HCT116 (cell line): ENCODE data around the gene REEP3. TPM values are rescaled to one million over a fixed set of nuclear protein-coding genes. Genes with fewer than 3 reads are reported as not detected.
A peak's percentile ranks its signal among the peaks of the same experiment; 100 is the strongest.

Source experiments
- ATAC-seq: fragments of 200-7000 bp; cut with Tn5 transposase; 2 replicates; pipeline ENCODE4 v1.9.1; 2020; ENCODE audit warnings: mild to moderate bottlenecking, moderate library complexity
- BruUV-seq: library from RNA; stranded (reverse); fragments of 400-500 nt; replicated peaks from 2 replicates; lab custom pipeline; 2021; lab: Mats Ljungman, UMichigan
- CTCF ChIA-PET: fragments of 300-600 bp; sonication (Branson Sonifier 250); formaldehyde crosslinking; loops from one replicate; lab custom pipeline; 2021; ENCODE audit warnings: antibody characterized with exemption; lab: Charles Lee
- POLR2A ChIA-PET: fragments of 300-600, 350-600 bp; sonication (Branson Sonifier 250); formaldehyde crosslinking; loops from one replicate; lab custom pipeline; 2021; ENCODE audit warnings: antibody characterized with exemption; lab: Charles Lee
- RAD21 ChIA-PET, 2 experiments: fragments of 300-600 bp; sonication (Branson Sonifier 250); formaldehyde crosslinking; loops; one replicate each; lab custom pipeline; 2023; ENCODE audit warnings: low total read pairs in 2 of 2; ENCODE audit not compliant: uncharacterized antibody in 2 of 2, unreplicated experiment in 2 of 2, low non-redundant PET in 1 of 2; lab: Charles Lee
- DNase-seq: peaks from one replicate; pipeline ENCODE4 v3.0.0-alpha.2; 2010; ENCODE audit warnings: low read depth, low spot score
- H2AFZ ChIP-seq: fragments of 200-600 bp; shearing (Covaris generic), sonication (generic); 2 replicates; pipeline ENCODE4 v1.6.1; 2017; ENCODE audit warnings: low read depth, mixed run types, mixed read lengths, antibody characterized with exemption, low read length; ENCODE audit not compliant: poor library complexity, severe bottlenecking
- H3K27ac ChIP-seq: 2 replicates; pipeline ENCODE4 v1.5.1; 2012; ENCODE audit warnings: low read depth, low read length
- H3K27me3 ChIP-seq: fragments of 200-600 bp; sonication (generic); 2 replicates; pipeline ENCODE4 v1.6.1; 2016; ENCODE audit warnings: mixed run types, low read length, mixed read lengths; ENCODE audit not compliant: insufficient read depth
- H3K36me3 ChIP-seq, 2 experiments: fragments of 200-500 bp in 1 of 2; fragments of 200-600 bp in 1 of 2; sonication (Bioruptor generic) in 1 of 2; sonication (generic) in 1 of 2; 2 replicates each; pipeline versions ENCODE4 v1.5.1 to v1.6.1; 2014 to 2016; ENCODE audit warnings: low read length in 2 of 2, inconsistent platforms in 1 of 2, mixed read lengths in 1 of 2, mixed run types in 1 of 2; ENCODE audit not compliant: insufficient read depth in 2 of 2, control insufficient read depth in 1 of 2
- H3K4me1 ChIP-seq, 2 experiments: fragments of 200-600 bp in 1 of 2; sonication (generic) in 1 of 2; 2 replicates each; pipeline versions ENCODE4 v1.5.1 to v1.6.1; 2012 to 2017; ENCODE audit warnings: low read length in 2 of 2, inconsistent platforms in 1 of 2, mild to moderate bottlenecking in 1 of 2, mixed read lengths in 1 of 2, mixed run types in 1 of 2, moderate library complexity in 1 of 2; ENCODE audit not compliant: insufficient read depth in 2 of 2, control insufficient read depth in 1 of 2
- H3K4me2 ChIP-seq: fragments of 200-600 bp; sonication (generic); 2 replicates; pipeline ENCODE4 v1.6.1; 2017; ENCODE audit warnings: mixed run types, low read length, mixed read lengths
- H3K4me3 ChIP-seq, 2 experiments: fragments of 200-600 bp in 1 of 2; sonication (generic) in 1 of 2; replicated peaks in 1 of 2; 2 replicates each; pipeline ENCODE4 v1.5.1; 2011 to 2016; ENCODE audit warnings: low read length in 2 of 2, control low read depth in 1 of 2, low read depth in 1 of 2, mild to moderate bottlenecking in 1 of 2, mixed read lengths in 1 of 2, mixed run types in 1 of 2
- H3K79me2 ChIP-seq: fragments of 200-600 bp; sonication (generic); 2 replicates; pipeline ENCODE4 v1.6.1; 2017; ENCODE audit warnings: mild to moderate bottlenecking, mixed run types, low read length, moderate library complexity, mixed read lengths; ENCODE audit not compliant: insufficient read depth
- H3K9ac ChIP-seq: fragments of 200-600 bp; sonication (generic); 2 replicates; pipeline ENCODE4 v1.6.1; 2016; ENCODE audit warnings: low read length, mixed read lengths
- H3K9me2 ChIP-seq: fragments of 200-600 bp; sonication (generic), shearing (Covaris generic); 2 replicates; pipeline ENCODE4 v1.6.1; 2017; ENCODE audit warnings: mixed run types, mild to moderate bottlenecking, moderate library complexity; ENCODE audit not compliant: insufficient read depth
- H3K9me3 ChIP-seq, 2 experiments: fragments of 200-500 bp in 1 of 2; fragments of 200-600 bp in 1 of 2; sonication (Bioruptor generic) in 1 of 2; sonication (generic) in 1 of 2; 2 replicates each; pipeline ENCODE4 v1.6.1; 2014 to 2017; ENCODE audit warnings: low read length in 2 of 2, mixed read lengths in 2 of 2, inconsistent platforms in 1 of 2, low read depth in 1 of 2, mild to moderate bottlenecking in 1 of 2, mixed run types in 1 of 2, moderate library complexity in 1 of 2; ENCODE audit not compliant: control insufficient read depth in 1 of 2, insufficient read depth in 1 of 2
- H4K20me1 ChIP-seq: fragments of 200-600 bp; sonication (generic), shearing (Covaris generic); 2 replicates; pipeline ENCODE4 v1.6.1; 2017; ENCODE audit warnings: mixed run types, mild to moderate bottlenecking, moderate library complexity; ENCODE audit not compliant: insufficient read depth
- ELF1 ChIP-seq: IDR thresholded peaks from 2 replicates; pipeline ENCODE4 v1.6.1; 2012; ENCODE audit warnings: low read depth, borderline replicate concordance
- EZH2 ChIP-seq: fragments of 200-600 bp; sonication (generic); IDR thresholded peaks from 2 replicates; pipeline ENCODE4 v1.6.1; 2017; ENCODE audit warnings: antibody characterized with exemption, mixed run types
- EZH2phosphoT487 ChIP-seq: fragments of 200-600 bp; IDR thresholded peaks from 2 replicates; pipeline ENCODE4 v1.6.1; 2018; ENCODE audit warnings: antibody characterized with exemption, borderline replicate concordance
- JUND ChIP-seq: IDR thresholded peaks from 2 replicates; pipeline ENCODE4 v1.6.1; 2012
- MAX ChIP-seq: IDR thresholded peaks from 2 replicates; pipeline ENCODE4 v1.6.1; 2012
- POLR2AphosphoS5 ChIP-seq: IDR thresholded peaks from 2 replicates; pipeline ENCODE4 v1.6.1; 2011; ENCODE audit warnings: mild to moderate bottlenecking, low read depth, low read length, moderate library complexity
- REST ChIP-seq: IDR thresholded peaks from 2 replicates; pipeline ENCODE4 v1.6.1; 2012; ENCODE audit warnings: low read depth
- SIN3A ChIP-seq: IDR thresholded peaks from 2 replicates; pipeline ENCODE4 v1.6.1; 2012; ENCODE audit warnings: low read depth
- SP1 ChIP-seq: IDR thresholded peaks from 2 replicates; pipeline ENCODE4 v1.6.1; 2012; ENCODE audit warnings: low read depth
- intact Hi-C: fragments of 100-400 bp; cut with micrococcal nuclease; formaldehyde crosslinking; loops from 2 replicates; pipeline ENCODE4 v1.10.0; 2022
- total RNA-seq: library from RNA; stranded (reverse); gene quantifications from one replicate; pipeline ENCODE4 v1.2.1, GENCODE V29; 2021; ENCODE audit not compliant: unreplicated experiment

REEP3 gene
- total RNA-seq, 1 experiment from 2014 or later = 41.3 TPM

DNA sequence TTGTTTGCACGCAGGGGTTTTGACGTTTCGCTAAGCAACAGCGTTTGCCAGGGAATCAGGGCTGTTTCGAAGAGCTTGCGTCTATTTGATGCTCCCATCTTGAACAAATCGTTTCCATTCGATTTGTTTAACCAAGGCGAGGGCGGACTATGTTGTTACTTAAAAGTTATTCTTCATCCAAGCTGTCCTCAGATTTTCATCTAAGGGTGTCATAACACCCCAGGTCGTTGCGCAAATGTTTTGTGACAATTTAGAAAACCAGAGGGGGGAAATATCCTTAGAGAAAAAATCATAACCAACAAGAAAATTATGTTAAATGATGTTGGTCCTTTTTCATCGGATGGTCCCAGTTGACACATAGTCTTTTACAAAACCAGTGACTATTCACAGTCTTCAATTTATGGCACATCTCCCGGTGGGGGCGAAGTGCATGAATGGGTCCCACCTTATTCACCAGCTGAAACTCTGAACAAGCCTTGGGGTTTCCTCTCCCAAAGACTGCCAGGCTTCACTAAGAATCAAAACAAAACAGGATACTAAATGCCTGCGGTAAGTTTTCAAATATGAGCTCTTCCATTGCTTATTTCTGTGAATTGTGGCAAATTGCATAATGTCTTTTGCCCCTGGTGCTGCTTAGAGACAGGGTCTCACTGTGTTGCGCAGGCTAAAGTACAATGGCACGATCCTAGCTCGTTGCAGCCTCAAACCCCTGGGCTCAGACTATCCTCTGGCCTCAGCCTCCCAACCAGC lies 109.9 kb downstream of the REEP3 start:
- ATAC-seq = no peak
- BruUV-seq = TSS peak; percentile 58
- no peaks in the 10 kb centered on the region for H4K20me1 ChIP-seq
- RAD21 ChIA-PET = interaction anchor here (1.0 to 1.3 kb wide), 3 partner anchors 76 to 464 kb away, joined by 3 to 5 read pairs (median 4); no protein-coding TSS in a partner anchor
- H3K4me3 ChIP-seq = peak overlapping the region; percentile 46 to 59
- no peak for DNase-seq
- no peaks in the 10 kb centered on the region for H3K36me3 ChIP-seq
- peak overlapping the region; percentile 80 for H3K4me2 ChIP-seq
- intact Hi-C loops = loop anchor here (5.0 kb wide), 1 partner anchor 136 kb away; no protein-coding TSS in a partner anchor
- no peaks in the 10 kb centered on the region for H3K9me3 ChIP-seq
- peak overlapping the region; percentile 83 for H3K27ac ChIP-seq
- H3K79me2 ChIP-seq = no peaks in the 10 kb centered on the region
- H3K4me1 ChIP-seq = peaks cover 38 to 48% of the 10 kb centered on the region in 2 experiments
- TF ChIP-seq SIN3A (no peak), REST (no peak), SP1 (no peak), EZH2phosphoT487 (no peak), EZH2 (no peak), ELF1 (no peak), JUND (no peak), POLR2AphosphoS5 (no peak), MAX (no peak)
- POLR2A ChIA-PET = interaction anchor here (0.8 to 2.3 kb wide), 7 partner anchors 72 to 362 kb away, joined by 3 to 11 read pairs (median 5); no protein-coding TSS in a partner anchor
- peak overlapping the region; percentile 73 for H3K9ac ChIP-seq
- no peaks in the 10 kb centered on the region for H3K27me3 ChIP-seq
- no peak overlapping the region for H2AFZ ChIP-seq
- CTCF ChIA-PET = interaction anchor here (0.6 to 5.0 kb wide), 6 partner anchors 81 to 471 kb away, joined by 3 to 51 read pairs (median 4); no protein-coding TSS in a partner anchor
- no peaks in the 10 kb centered on the region for H3K9me2 ChIP-seq
